AG04449 (cell line): ENCODE measurements around the gene P2RY6.

Source experiments
- CTCF ChIA-PET: fragments of 350-600 bp; formaldehyde crosslinking; extraction: SDS; loops from one replicate; lab custom pipeline; 2021; ENCODE audit warnings: antibody characterized with exemption; lab: Yijun Ruan, JAX
- POLR2A ChIA-PET: fragments of 400-600, 350-600 bp; formaldehyde crosslinking; extraction: SDS; loops from one replicate; lab custom pipeline; 2020; ENCODE audit warnings: antibody characterized with exemption, inconsistent platforms; lab: Yijun Ruan, JAX
- DNase-seq: peaks from one replicate; pipeline ENCODE4 v3.0.0-alpha.2; 2010; ENCODE audit warnings: low read depth, low spot score
- H3K4me3 ChIP-seq: 2 replicates; pipeline ENCODE4 v1.5.1; 2011; ENCODE audit warnings: low read depth, mild to moderate bottlenecking, control low read depth, low read length
- CTCF ChIP-seq: IDR thresholded peaks from one replicate; pipeline ENCODE4 v1.5.1; 2011; ENCODE audit warnings: mild to moderate bottlenecking, moderate library complexity, low read length, control low read depth, inconsistent platforms; ENCODE audit not compliant: insufficient read depth; ENCODE audit errors: missing control alignments

The P2RY6 gene

GRCh38 chr11:73316422-73316821, 44.3 kb downstream of the P2RY6 start:
- ChIA-PET POLR2A (no interaction called here), CTCF (interaction anchor here (1.0 to 19.7 kb wide), 4 partner anchors 10 to 23 kb away, joined by 6 to 340 read pairs (median 129); no protein-coding TSS in a partner anchor)
- DNase-seq, result no peak
- TF ChIP-seq CTCF, result no peak
- no peak overlapping the region for H3K4me3 ChIP-seq

- no peak for DNase-seq
- no peak overlapping the region for H3K4me3 ChIP-seq
- POLR2A ChIA-PET, result interaction anchor here (1.0 to 1.2 kb wide), 2 partner anchors 11 to 13 kb away, joined by 3 to 4 read pairs; no protein-coding TSS in a partner anchor
- no peak for TF ChIP-seq CTCF
- CTCF ChIA-PET, result interaction anchor here (0.9 to 14.6 kb wide), 8 partner anchors 9 to 58 kb away, joined by 3 to 252 read pairs (median 6); no protein-coding TSS in a partner anchor
Measured at GRCh38 chr11:73317373-73317772, 45.2 kb downstream of the P2RY6 start.

- CTCF ChIA-PET, result interaction anchor here (0.9 to 14.6 kb wide), 7 partner anchors 8 to 57 kb away, joined by 3 to 252 read pairs (median 5); no protein-coding TSS in a partner anchor
- DNase-seq, result no peak
- no peak for TF ChIP-seq CTCF
- POLR2A ChIA-PET, result interaction anchor here (1.0 to 1.2 kb wide), 2 partner anchors 10 to 13 kb away, joined by 3 to 4 read pairs; no protein-coding TSS in a partner anchor
- H3K4me3 ChIP-seq, result no peak overlapping the region
Measured at GRCh38 chr11:73317803-73318202, 45.7 kb downstream of the P2RY6 start.

GRCh38 chr11:73318501-73319011, 46.4 kb downstream of the P2RY6 start:
- no peak for DNase-seq
- TF ChIP-seq CTCF, result no peak
- ChIA-PET POLR2A (no interaction called here), CTCF (interaction anchor here (1.0 to 14.6 kb wide), 4 partner anchors 8 to 17 kb away, joined by 6 to 252 read pairs (median 10); no protein-coding TSS in a partner anchor)
- H3K4me3 ChIP-seq, result no peak overlapping the region

GRCh38 chr11:73320763-73321603, 48.8 kb downstream of the P2RY6 start:
- ChIA-PET POLR2A (interaction anchor here (3.4 to 4.5 kb wide), 2 partner anchors 12 to 14 kb away, joined by 16 to 47 read pairs; partner anchors contain the start of gene ARHGEF17), CTCF (interaction anchor here (0.6 to 12.2 kb wide), 9 partner anchors 9 to 458 kb away, joined by 3 to 252 read pairs (median 4); partner anchors contain the start of gene ARHGEF17)
- H3K4me3 ChIP-seq, result no peak overlapping the region
- no peak for DNase-seq
- no peak for TF ChIP-seq CTCF
